DOHH2 (cell line): Measurements from ENCODE around the gene LRRC46.

Experiments
- EZH2phosphoT487 ChIP-seq: fragments of 200-600 bp; sonication (generic); IDR thresholded peaks from 2 replicates; pipeline ENCODE4 v1.6.1; 2017; ENCODE audit warnings: borderline replicate concordance, mild to moderate bottlenecking, antibody characterized with exemption, low read length, moderate library complexity, mixed read lengths
- TF ChIP-seq, protein P1 (sequence below): fragments of 200-600 bp; sonication (generic); IDR thresholded peaks from one replicate; pipeline ENCODE4 v1.5.1; 2014; ENCODE audit warnings: antibody characterized with exemption, mild to moderate bottlenecking, low read depth, low read length; ENCODE audit not compliant: poor library complexity, severe bottlenecking

DNA sequence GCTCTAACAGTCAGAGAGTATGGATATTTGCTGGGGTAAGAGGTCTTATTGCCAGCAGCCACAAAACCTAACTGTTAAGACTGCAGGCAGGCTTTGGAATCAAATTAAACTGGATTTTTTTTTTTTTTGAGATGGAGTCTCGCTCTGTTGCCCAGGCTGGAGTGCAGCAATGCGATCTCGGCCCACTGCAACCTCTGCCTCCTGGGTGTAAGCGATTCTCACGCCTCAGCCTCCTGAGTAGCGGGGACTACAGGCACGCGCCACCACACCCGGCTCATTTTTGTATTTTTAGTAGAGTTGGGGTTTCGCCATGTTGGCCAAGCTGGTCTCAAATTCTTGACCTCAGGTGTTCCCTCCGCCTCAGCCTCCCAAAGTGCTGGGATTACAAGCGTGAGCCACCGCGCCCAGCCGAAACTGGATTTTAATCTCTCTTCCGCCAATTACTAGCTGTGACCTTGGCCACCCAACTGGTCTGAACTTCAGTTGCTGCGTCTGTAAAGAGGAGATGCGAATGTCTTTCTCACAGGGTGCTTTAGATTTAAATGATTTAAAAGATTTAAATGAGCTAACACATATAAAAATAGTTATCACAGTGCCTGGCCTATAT, 971 bp upstream of the LRRC46 start:
- TF ChIP-seq, protein P1, sequence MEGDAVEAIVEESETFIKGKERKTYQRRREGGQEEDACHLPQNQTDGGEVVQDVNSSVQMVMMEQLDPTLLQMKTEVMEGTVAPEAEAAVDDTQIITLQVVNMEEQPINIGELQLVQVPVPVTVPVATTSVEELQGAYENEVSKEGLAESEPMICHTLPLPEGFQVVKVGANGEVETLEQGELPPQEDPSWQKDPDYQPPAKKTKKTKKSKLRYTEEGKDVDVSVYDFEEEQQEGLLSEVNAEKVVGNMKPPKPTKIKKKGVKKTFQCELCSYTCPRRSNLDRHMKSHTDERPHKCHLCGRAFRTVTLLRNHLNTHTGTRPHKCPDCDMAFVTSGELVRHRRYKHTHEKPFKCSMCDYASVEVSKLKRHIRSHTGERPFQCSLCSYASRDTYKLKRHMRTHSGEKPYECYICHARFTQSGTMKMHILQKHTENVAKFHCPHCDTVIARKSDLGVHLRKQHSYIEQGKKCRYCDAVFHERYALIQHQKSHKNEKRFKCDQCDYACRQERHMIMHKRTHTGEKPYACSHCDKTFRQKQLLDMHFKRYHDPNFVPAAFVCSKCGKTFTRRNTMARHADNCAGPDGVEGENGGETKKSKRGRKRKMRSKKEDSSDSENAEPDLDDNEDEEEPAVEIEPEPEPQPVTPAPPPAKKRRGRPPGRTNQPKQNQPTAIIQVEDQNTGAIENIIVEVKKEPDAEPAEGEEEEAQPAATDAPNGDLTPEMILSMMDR = no peak
- no peak for TF ChIP-seq EZH2phosphoT487
